HEK293 (cell line): ENCODE results near the gene RAP1B.

Experiments used
- CTCF ChIP-seq: fragments of 450-650 bp; formaldehyde crosslinking; IDR thresholded peaks from 2 replicates; pipeline ENCODE4 v1.5.1; 2016; ENCODE audit warnings: missing biosample characterization, missing genetic modification characterization
- ZNF148 ChIP-seq: fragments of 450-650 bp; formaldehyde crosslinking; IDR thresholded peaks from 2 replicates; pipeline ENCODE4 v1.5.0; 2017; ENCODE audit warnings: missing biosample characterization, missing genetic modification characterization, borderline replicate concordance
- ZNF175 ChIP-seq: fragments of 450-650 bp; formaldehyde crosslinking; IDR thresholded peaks from 2 replicates; pipeline ENCODE4 v1.5.1; 2016; ENCODE audit warnings: missing biosample characterization, missing genetic modification characterization
- ZNF18 ChIP-seq: fragments of 450-650 bp; formaldehyde crosslinking; IDR thresholded peaks from 2 replicates; pipeline ENCODE4 v1.5.1; 2016; ENCODE audit warnings: missing biosample characterization, missing genetic modification characterization
- ZNF292 ChIP-seq: fragments of 450-650 bp; formaldehyde crosslinking; IDR thresholded peaks from 2 replicates; pipeline ENCODE4 v1.5.1; 2016; ENCODE audit warnings: low read depth, missing biosample characterization, missing genetic modification characterization, borderline replicate concordance
- ZNF404 ChIP-seq: fragments of 450-650 bp; formaldehyde crosslinking; IDR thresholded peaks from 2 replicates; pipeline ENCODE4 v1.5.1; 2017; ENCODE audit warnings: missing biosample characterization, missing genetic modification characterization
- ZNF530 ChIP-seq: fragments of 450-650 bp; formaldehyde crosslinking; IDR thresholded peaks from 2 replicates; pipeline ENCODE4 v1.5.1; 2016; ENCODE audit warnings: low read depth, missing biosample characterization, missing genetic modification characterization

DNA sequence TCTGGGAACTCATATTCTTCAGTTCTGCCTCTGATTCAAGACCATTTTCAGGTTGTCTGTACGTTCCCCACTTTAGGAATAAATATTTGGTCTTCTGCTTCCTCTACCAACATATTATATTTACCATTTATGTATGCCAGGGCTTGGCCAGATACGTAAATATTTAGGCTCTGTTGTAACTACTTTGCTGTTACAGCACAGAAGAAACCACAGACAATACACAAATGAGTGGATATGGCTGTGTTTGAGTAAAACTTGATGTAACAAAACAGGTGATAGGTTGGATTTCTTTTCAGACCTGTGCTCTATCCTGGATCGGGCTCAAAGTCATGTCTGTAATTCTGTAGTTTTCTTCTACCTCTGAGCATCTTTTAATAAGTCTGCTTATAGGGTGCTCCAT, 37.5 kb downstream of the RAP1B start:
- no peak for TF ChIP-seq ZNF175 (tag by site-specific recombination)
- no peak for TF ChIP-seq ZNF404
- TF ChIP-seq ZNF18 (tag by site-specific recombination) = no peak
- no peak for TF ChIP-seq ZNF148
- no peak for TF ChIP-seq ZNF292 (tag by site-specific recombination)
- no peak for TF ChIP-seq ZNF530 (tag by site-specific recombination)
- no peak for TF ChIP-seq CTCF (tag by site-specific recombination)
